HepG2 (cell line): ENCODE measurements around the gene YWHAE.

ENCODE experiments used
- ATF6 ChIP-seq: sonication (generic); formaldehyde crosslinking; conservative IDR thresholded peaks from 2 replicates; pipeline ENCODE4 v1.4.0; 2020; ENCODE audit warnings: missing genetic modification reagents
- FOSL1 ChIP-seq: sonication (generic); formaldehyde crosslinking; IDR thresholded peaks from 2 replicates; pipeline ENCODE4 v1.9.0; 2021; ENCODE audit warnings: missing genetic modification reagents, borderline replicate concordance
- KLF9 ChIP-seq: IDR thresholded peaks from 2 replicates; pipeline ENCODE4 v1.6.1; 2016; ENCODE audit warnings: low read depth
- MAFF ChIP-seq: IDR thresholded peaks from 2 replicates; pipeline ENCODE4 v1.6.1; 2011; ENCODE audit warnings: low read depth, low read length, improper control_type of control experiment
- REST ChIP-seq, 2 experiments: IDR thresholded peaks; 2 replicates each; pipeline ENCODE4 v1.6.1; 2011 to 2012; ENCODE audit warnings: low read length in 2 of 2, borderline replicate concordance in 1 of 2, low read depth in 1 of 2, mild to moderate bottlenecking in 1 of 2, moderate library complexity in 1 of 2
- STAG1 ChIP-seq: sonication (generic); formaldehyde crosslinking; IDR thresholded peaks from 2 replicates; pipeline ENCODE4 v1.4.0; 2020; ENCODE audit warnings: missing genetic modification reagents
- ZBTB7A ChIP-seq: sonication (generic); formaldehyde crosslinking; IDR thresholded peaks from 2 replicates; pipeline ENCODE4 v1.8.0; 2022; ENCODE audit warnings: mild to moderate bottlenecking, missing genetic modification reagents
- ZNF468 ChIP-seq: sonication (generic); formaldehyde crosslinking; IDR thresholded peaks from 2 replicates; pipeline ENCODE4 v1.8.0; 2022; ENCODE audit warnings: mild to moderate bottlenecking, moderate library complexity, missing genetic modification reagents
- TF ChIP-seq, protein P1 (sequence below), 2 experiments: sonication (generic) in 1 of 2; formaldehyde crosslinking in 1 of 2; IDR thresholded peaks; 2 replicates each; pipeline versions ENCODE4 v1.4.0 to v1.6.1; 2018 to 2020; ENCODE audit warnings: missing genetic modification reagents in 2 of 2, borderline replicate concordance in 1 of 2, low read depth in 1 of 2, mild to moderate bottlenecking in 1 of 2, missing biosample characterization in 1 of 2

GRCh38 chr17:1328437-1328836 lies 71.6 kb downstream of the YWHAE start:
- TF ChIP-seq REST (IDR thresholded peaks at IDR 0.05; ENCODE audit: borderline replicate concordance in 1 of 2, low read depth in 1 of 2, low read length in 2 of 2) (no peak), MAFF (no peak), KLF9 (CRISPR knock-in tag) (no peak), ZBTB7A (CRISPR knock-in tag) (no peak), ZNF468 (CRISPR knock-in tag) (no peak), STAG1 (CRISPR knock-in tag) (no peak), FOSL1 (CRISPR knock-in tag) (no peak), ATF6 (CRISPR knock-in tag) (no peak)
- TF ChIP-seq, protein P1, sequence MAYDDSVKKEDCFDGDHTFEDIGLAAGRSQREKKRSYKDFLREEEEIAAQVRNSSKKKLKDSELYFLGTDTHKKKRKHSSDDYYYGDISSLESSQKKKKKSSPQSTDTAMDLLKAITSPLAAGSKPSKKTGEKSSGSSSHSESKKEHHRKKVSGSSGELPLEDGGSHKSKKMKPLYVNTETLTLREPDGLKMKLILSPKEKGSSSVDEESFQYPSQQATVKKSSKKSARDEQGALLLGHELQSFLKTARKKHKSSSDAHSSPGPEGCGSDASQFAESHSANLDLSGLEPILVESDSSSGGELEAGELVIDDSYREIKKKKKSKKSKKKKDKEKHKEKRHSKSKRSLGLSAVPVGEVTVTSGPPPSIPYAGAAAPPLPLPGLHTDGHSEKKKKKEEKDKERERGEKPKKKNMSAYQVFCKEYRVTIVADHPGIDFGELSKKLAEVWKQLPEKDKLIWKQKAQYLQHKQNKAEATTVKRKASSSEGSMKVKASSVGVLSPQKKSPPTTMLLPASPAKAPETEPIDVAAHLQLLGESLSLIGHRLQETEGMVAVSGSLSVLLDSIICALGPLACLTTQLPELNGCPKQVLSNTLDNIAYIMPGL (CRISPR knock-in tag; IDR thresholded peaks at IDR 0.05; ENCODE audit: borderline replicate concordance in 1 of 2, low read depth in 1 of 2): no peak
